HepG2 (cell line): ENCODE data around the gene IGSF8. TPM values are rescaled to one million over a fixed set of nuclear protein-coding genes. Genes with fewer than 3 reads are reported as not detected.

Source experiments
- ATAC-seq: fragments of 200-7000 bp; cut with Tn5 transposase; 3 replicates; pipeline ENCODE4 v1.9.1; 2020; ENCODE audit warnings: mild to moderate bottlenecking, moderate library complexity
- BruUV-seq: library from RNA; stranded (reverse); fragments of 400-500 nt; replicated peaks from 2 replicates; lab custom pipeline; 2021; lab: Mats Ljungman, UMichigan
- CTCF ChIA-PET: fragments of 300-600 bp; formaldehyde crosslinking; extraction: SDS; loops from one replicate; lab custom pipeline; 2021; ENCODE audit warnings: low total read pairs, inconsistent platforms, low intra/inter-chr PET ratio; lab: Yijun Ruan, JAX
- POLR2A ChIA-PET: fragments of 350-600 bp; sonication (Branson Sonifier 250); formaldehyde crosslinking; loops from one replicate; lab custom pipeline; 2020; ENCODE audit warnings: antibody characterized with exemption, inconsistent platforms; lab: Yijun Ruan, JAX
- DNase-seq: peaks from one replicate; pipeline ENCODE4 v3.0.0-alpha.2; 2015; ENCODE audit warnings: low spot score
- FAIRE-seq: peaks from 3 replicates; lab custom pipeline; 2011; peaks lifted over from hg19 to GRCh38; lab: Jason Lieb, UNC
- H2AFZ ChIP-seq: one replicate; pipeline ENCODE4 v1.6.1; 2011; ENCODE audit warnings: low read length, inconsistent platforms
- H3K27ac ChIP-seq: fragments of 300-600 bp; 3 replicates; pipeline ENCODE4 v1.8.0; 2011; ENCODE audit warnings: mixed run types, mild to moderate bottlenecking, mixed read lengths, low read length, inconsistent platforms; ENCODE audit not compliant: insufficient read depth; ENCODE audit errors: extremely low read length
- H3K27me3 ChIP-seq, 2 experiments: fragments of 200-600 bp in 1 of 2; 2 replicates in 1 of 2; 3 replicates in 1 of 2; pipeline versions ENCODE4 v1.6.0 to v1.8.0; 2011; ENCODE audit warnings: low read length in 2 of 2, mild to moderate bottlenecking in 2 of 2, moderate library complexity in 2 of 2, inconsistent platforms in 1 of 2; ENCODE audit not compliant: insufficient read depth in 2 of 2, control insufficient read depth in 1 of 2
- H3K36me3 ChIP-seq, 2 experiments: fragments of 200-600 bp in 1 of 2; replicated peaks in 1 of 2; 2 replicates in 1 of 2; 3 replicates in 1 of 2; pipeline versions ENCODE4 v1.5.1 to v1.8.0; 2011; ENCODE audit warnings: low read length in 2 of 2, inconsistent platforms in 1 of 2; ENCODE audit not compliant: insufficient read depth in 2 of 2, control insufficient read depth in 1 of 2
- H3K4me1 ChIP-seq: 2 replicates; pipeline ENCODE4 v1.5.1; 2012; ENCODE audit warnings: low read length, inconsistent platforms; ENCODE audit not compliant: insufficient read depth
- H3K4me2 ChIP-seq: 2 replicates; pipeline ENCODE4 v1.6.0; 2011; ENCODE audit warnings: low read depth, low read length, inconsistent platforms
- H3K4me3 ChIP-seq, 3 experiments: fragments of 200-600 bp in 1 of 3; sonication (generic), shearing (Covaris generic) in 1 of 3; replicated peaks in 1 of 3; 2 replicates each; pipeline ENCODE4 v1.5.1; 2011 to 2016; ENCODE audit warnings: low read length in 3 of 3, inconsistent platforms in 2 of 3, low read depth in 2 of 3, mild to moderate bottlenecking in 2 of 3, control low read depth in 1 of 3, mixed read lengths in 1 of 3; ENCODE audit not compliant: insufficient read depth in 1 of 3
- H3K79me2 ChIP-seq: one replicate; pipeline ENCODE4 v1.6.1; 2011; ENCODE audit warnings: low read length, inconsistent platforms; ENCODE audit not compliant: insufficient read depth
- H3K9ac ChIP-seq: 2 replicates; pipeline ENCODE4 v1.6.0; 2011; ENCODE audit warnings: mild to moderate bottlenecking, low read depth, low read length, inconsistent platforms; ENCODE audit not compliant: insufficient read depth
- H3K9me3 ChIP-seq: 2 replicates; pipeline ENCODE4 v1.5.1; 2012; ENCODE audit warnings: mild to moderate bottlenecking, low read length
- H4K20me1 ChIP-seq: 2 replicates; pipeline ENCODE4 v1.6.0; 2011; ENCODE audit warnings: inconsistent platforms, mild to moderate bottlenecking, low read length, moderate library complexity; ENCODE audit not compliant: insufficient read depth
- ATF7 ChIP-seq, 2 experiments: fragments of 450-650 bp in 1 of 2; sonication (generic) in 1 of 2; formaldehyde crosslinking in 1 of 2; IDR thresholded peaks; 2 replicates each; pipeline versions ENCODE4 v1.4.0 to v1.6.1; 2016 to 2020; ENCODE audit warnings: antibody characterized with exemption in 1 of 2, mild to moderate bottlenecking in 1 of 2, missing genetic modification reagents in 1 of 2
- FOXK1 ChIP-seq: sonication (generic); formaldehyde crosslinking; IDR thresholded peaks from 2 replicates; pipeline ENCODE4 v1.4.0; 2020; ENCODE audit warnings: low read depth, missing genetic modification reagents, borderline replicate concordance
- FOXM1 ChIP-seq: sonication (generic); formaldehyde crosslinking; IDR thresholded peaks from 2 replicates; pipeline ENCODE4 v1.5.0; 2020; ENCODE audit warnings: missing genetic modification reagents
- NFYB ChIP-seq: sonication (generic); formaldehyde crosslinking; IDR thresholded peaks from 2 replicates; pipeline ENCODE4 v1.4.0; 2020; ENCODE audit warnings: missing genetic modification reagents
- SOX13 ChIP-seq, 3 experiments: fragments of 450-650 bp in 1 of 3; sonication (generic) in 1 of 3; formaldehyde crosslinking in 1 of 3; IDR thresholded peaks in 2 of 3; conservative IDR thresholded peaks in 1 of 3; 2 replicates each; pipeline versions ENCODE4 v1.5.0 to v1.6.1; 2016 to 2020; ENCODE audit warnings: antibody characterized with exemption in 1 of 3, mild to moderate bottlenecking in 1 of 3, missing compliant biosample characterization in 1 of 3, missing genetic modification reagents in 1 of 3, moderate library complexity in 1 of 3
- SRSF9 ChIP-seq: fragments of 200-400 bp; formaldehyde crosslinking; IDR thresholded peaks from 2 replicates; pipeline ENCODE4 v1.6.1; 2018; ENCODE audit warnings: borderline replicate concordance, mild to moderate bottlenecking, low read depth, low read length; ENCODE audit not compliant: insufficient read depth, poor library complexity, severe bottlenecking
- YEATS4 ChIP-seq: sonication (generic); formaldehyde crosslinking; IDR thresholded peaks from 2 replicates; pipeline ENCODE4 v1.4.0; 2020; ENCODE audit warnings: missing genetic modification reagents, borderline replicate concordance
- ZNF12 ChIP-seq: sonication (generic); formaldehyde crosslinking; IDR thresholded peaks from 2 replicates; pipeline ENCODE4 v1.5.0; 2020; ENCODE audit warnings: missing genetic modification reagents
- ZNF557 ChIP-seq: sonication (generic); formaldehyde crosslinking; IDR thresholded peaks from 2 replicates; pipeline ENCODE4 v1.4.0; 2020; ENCODE audit warnings: missing genetic modification reagents
- ZNF598 ChIP-seq: sonication (generic); formaldehyde crosslinking; IDR thresholded peaks from 2 replicates; pipeline ENCODE4 v1.5.1; 2020; ENCODE audit warnings: mild to moderate bottlenecking, missing genetic modification reagents, borderline replicate concordance
- ZNF749 ChIP-seq: sonication (generic); formaldehyde crosslinking; IDR thresholded peaks from 2 replicates; pipeline ENCODE4 v1.8.0; 2022; ENCODE audit warnings: mild to moderate bottlenecking, missing genetic modification reagents, moderate library complexity, borderline replicate concordance
- WGBS: methylation state at CpG from one replicate; pipeline ENCODE4 v1.1.6; 2017; ENCODE audit warnings: low lambda C conversion rate; 5-methylcytosine and 5-hydroxymethylcytosine counted together
- in situ Hi-C: cut with HindIII; loops from 2 replicates; pipeline ENCODE4 v1.10.0; 2017; ENCODE audit warnings: low pct_unique_long_range_greater_than_20kb; ENCODE audit not compliant: extremely low pct_ligation_motif_present
- intact Hi-C: fragments of 100-400 bp; cut with micrococcal nuclease; formaldehyde crosslinking; loops from one replicate; pipeline ENCODE4 v1.10.0; 2022; ENCODE audit not compliant: unreplicated experiment
- polyA plus RNA-seq, 8 experiments: library from polyadenylated mRNA; depleted of rRNA in 3 of 8; stranded (reverse) in 7 of 8; unstranded in 1 of 8; fragments of >200 nt; fragmentation: Illumina TruSeq in 4 of 8; extraction: Trizol in 4 of 8; gene quantifications; 2 replicates each; pipeline versions ENCODE4 v1.2.1 to v1.2.3, GENCODE V29; 2011 to 2016; ENCODE audit warnings: low read depth in 4 of 8, missing spikeins in 1 of 8, mixed read lengths in 1 of 8; ENCODE audit not compliant: insufficient read depth in 1 of 8
- total RNA-seq, 5 experiments: library from RNA; depleted of rRNA; stranded (reverse); fragments of >200 nt; fragmentation: Illumina TruSeq; extraction: Trizol; gene quantifications; 2 replicates each; pipeline ENCODE4 v1.2.3, GENCODE V29; 2016; ENCODE audit warnings: low read depth in 1 of 5
- TF ChIP-seq, protein P1 (sequence below): sonication (generic); formaldehyde crosslinking; IDR thresholded peaks from 2 replicates; pipeline ENCODE4 v1.4.0; 2020; ENCODE audit warnings: mild to moderate bottlenecking, missing genetic modification reagents
- TF ChIP-seq, protein P2 (sequence below): sonication (generic); formaldehyde crosslinking; IDR thresholded peaks from 2 replicates; pipeline ENCODE4 v1.5.1; 2020; ENCODE audit warnings: missing genetic modification reagents, mild to moderate bottlenecking, borderline replicate concordance
- TF ChIP-seq, protein P3 (sequence below): sonication (generic); formaldehyde crosslinking; IDR thresholded peaks from 2 replicates; pipeline ENCODE4 v1.9.0; 2021; ENCODE audit warnings: missing genetic modification reagents, borderline replicate concordance
- TF ChIP-seq, protein P4 (sequence below): sonication (generic); formaldehyde crosslinking; IDR thresholded peaks from 2 replicates; pipeline ENCODE4 v1.8.1; 2023; ENCODE audit warnings: missing genetic modification reagents, mild to moderate bottlenecking, borderline replicate concordance

The IGSF8 gene
- total and polyA plus RNA-seq, 2 of the 13 experiments (the other 11 are each of a cell fraction or from before 2014, with no cell fraction given): 24.0 to 41.0 TPM

DNA sequence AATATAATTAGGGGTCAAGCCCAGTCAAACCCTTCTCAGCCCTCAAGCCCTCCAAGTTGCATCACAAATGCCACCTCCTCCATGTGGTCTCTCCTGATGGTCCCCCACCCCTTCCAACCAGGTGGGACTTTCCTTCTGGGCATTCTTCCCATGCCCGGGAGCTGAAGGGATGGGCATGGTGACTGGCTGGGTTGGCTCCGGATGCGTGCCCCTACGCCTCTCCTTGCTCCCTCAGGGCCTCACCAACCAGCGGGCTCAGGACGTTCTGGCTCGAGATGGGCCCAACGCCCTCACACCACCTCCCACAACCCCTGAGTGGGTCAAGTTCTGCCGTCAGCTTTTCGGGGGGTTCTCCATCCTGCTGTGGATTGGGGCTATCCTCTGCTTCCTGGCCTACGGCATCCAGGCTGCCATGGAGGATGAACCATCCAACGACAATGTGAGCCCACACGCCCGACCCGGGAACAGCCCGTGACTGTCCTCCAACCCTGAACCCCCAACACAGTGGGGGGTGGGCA, 24.6 kb upstream of the IGSF8 start:
- no peak overlapping the region for H3K4me3 ChIP-seq
- H3K4me2 ChIP-seq: no peak overlapping the region
- DNase-seq: no peak
- no TSS peak for BruUV-seq
- ChIA-PET CTCF (no interaction called here), POLR2A (no interaction called here)
- H3K4me1 ChIP-seq: peaks cover 47% of the 10 kb centered on the region
- H3K79me2 ChIP-seq: no peaks in the 10 kb centered on the region
- no peak overlapping the region for H2AFZ ChIP-seq
- WGBS: 82% methylated on average over 13 of the region's 16 CpGs
- in situ Hi-C loops (no loop called here), intact Hi-C loops (no loop called here)
- no peak for FAIRE-seq
- ATAC-seq: no peak
- no peaks in the 10 kb centered on the region for H3K9me3 ChIP-seq
- H3K36me3 ChIP-seq: no peaks in the 10 kb centered on the region
- no peak overlapping the region for H3K9ac ChIP-seq
- H4K20me1 ChIP-seq: no peaks in the 10 kb centered on the region
- H3K27me3 ChIP-seq: no peaks in the 10 kb centered on the region; a peak in 1 of 5 replicates
- TF ChIP-seq, protein P1, sequence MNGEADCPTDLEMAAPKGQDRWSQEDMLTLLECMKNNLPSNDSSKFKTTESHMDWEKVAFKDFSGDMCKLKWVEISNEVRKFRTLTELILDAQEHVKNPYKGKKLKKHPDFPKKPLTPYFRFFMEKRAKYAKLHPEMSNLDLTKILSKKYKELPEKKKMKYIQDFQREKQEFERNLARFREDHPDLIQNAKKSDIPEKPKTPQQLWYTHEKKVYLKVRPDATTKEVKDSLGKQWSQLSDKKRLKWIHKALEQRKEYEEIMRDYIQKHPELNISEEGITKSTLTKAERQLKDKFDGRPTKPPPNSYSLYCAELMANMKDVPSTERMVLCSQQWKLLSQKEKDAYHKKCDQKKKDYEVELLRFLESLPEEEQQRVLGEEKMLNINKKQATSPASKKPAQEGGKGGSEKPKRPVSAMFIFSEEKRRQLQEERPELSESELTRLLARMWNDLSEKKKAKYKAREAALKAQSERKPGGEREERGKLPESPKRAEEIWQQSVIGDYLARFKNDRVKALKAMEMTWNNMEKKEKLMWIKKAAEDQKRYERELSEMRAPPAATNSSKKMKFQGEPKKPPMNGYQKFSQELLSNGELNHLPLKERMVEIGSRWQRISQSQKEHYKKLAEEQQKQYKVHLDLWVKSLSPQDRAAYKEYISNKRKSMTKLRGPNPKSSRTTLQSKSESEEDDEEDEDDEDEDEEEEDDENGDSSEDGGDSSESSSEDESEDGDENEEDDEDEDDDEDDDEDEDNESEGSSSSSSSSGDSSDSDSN (CRISPR knock-in tag): no peak
- TF ChIP-seq SOX13 (IDR thresholded peaks at IDR 0.05): no peak
- no peak for TF ChIP-seq SOX13 (CRISPR knock-in tag; conservative IDR thresholded peaks at IDR 0.05 in 1 of 2, IDR thresholded peaks at IDR 0.05 in 1 of 2)
- TF ChIP-seq, protein P2, sequence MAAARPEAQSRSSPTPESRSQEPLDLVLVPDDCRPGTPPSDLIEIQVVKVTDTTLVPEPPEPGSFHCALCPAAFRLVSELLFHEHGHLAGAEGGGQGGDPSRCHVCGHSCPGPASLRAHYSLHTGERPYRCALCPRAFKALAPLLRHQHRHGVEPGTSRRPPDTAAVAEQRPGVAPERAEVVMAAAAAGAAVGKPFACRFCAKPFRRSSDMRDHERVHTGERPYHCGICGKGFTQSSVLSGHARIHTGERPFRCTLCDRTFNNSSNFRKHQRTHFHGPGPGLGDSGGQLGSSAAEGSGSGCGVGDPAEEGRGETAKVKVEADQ (CRISPR knock-in tag): no peak
- no peak for TF ChIP-seq ZNF12 (CRISPR knock-in tag)
- TF ChIP-seq FOXM1 (CRISPR knock-in tag): no peak
- TF ChIP-seq ATF7 (IDR thresholded peaks at IDR 0.05): no peak
- TF ChIP-seq ATF7 (CRISPR knock-in tag; IDR thresholded peaks at IDR 0.05): no peak
- TF ChIP-seq NFYB: no peak
- no peak for TF ChIP-seq ZNF598
- TF ChIP-seq ZNF557 (CRISPR knock-in tag): no peak
- no peak for TF ChIP-seq YEATS4 (CRISPR knock-in tag)
- no peak for TF ChIP-seq FOXK1 (CRISPR knock-in tag)
- TF ChIP-seq SRSF9: no peak
- TF ChIP-seq ZNF749 (CRISPR knock-in tag): no peak
- TF ChIP-seq, protein P3, sequence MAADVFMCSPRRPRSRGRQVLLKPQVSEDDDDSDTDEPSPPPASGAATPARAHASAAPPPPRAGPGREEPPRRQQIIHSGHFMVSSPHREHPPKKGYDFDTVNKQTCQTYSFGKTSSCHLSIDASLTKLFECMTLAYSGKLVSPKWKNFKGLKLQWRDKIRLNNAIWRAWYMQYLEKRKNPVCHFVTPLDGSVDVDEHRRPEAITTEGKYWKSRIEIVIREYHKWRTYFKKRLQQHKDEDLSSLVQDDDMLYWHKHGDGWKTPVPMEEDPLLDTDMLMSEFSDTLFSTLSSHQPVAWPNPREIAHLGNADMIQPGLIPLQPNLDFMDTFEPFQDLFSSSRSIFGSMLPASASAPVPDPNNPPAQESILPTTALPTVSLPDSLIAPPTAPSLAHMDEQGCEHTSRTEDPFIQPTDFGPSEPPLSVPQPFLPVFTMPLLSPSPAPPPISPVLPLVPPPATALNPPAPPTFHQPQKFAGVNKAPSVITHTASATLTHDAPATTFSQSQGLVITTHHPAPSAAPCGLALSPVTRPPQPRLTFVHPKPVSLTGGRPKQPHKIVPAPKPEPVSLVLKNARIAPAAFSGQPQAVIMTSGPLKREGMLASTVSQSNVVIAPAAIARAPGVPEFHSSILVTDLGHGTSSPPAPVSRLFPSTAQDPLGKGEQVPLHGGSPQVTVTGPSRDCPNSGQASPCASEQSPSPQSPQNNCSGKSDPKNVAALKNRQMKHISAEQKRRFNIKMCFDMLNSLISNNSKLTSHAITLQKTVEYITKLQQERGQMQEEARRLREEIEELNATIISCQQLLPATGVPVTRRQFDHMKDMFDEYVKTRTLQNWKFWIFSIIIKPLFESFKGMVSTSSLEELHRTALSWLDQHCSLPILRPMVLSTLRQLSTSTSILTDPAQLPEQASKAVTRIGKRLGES: no peak
- TF ChIP-seq, protein P4, sequence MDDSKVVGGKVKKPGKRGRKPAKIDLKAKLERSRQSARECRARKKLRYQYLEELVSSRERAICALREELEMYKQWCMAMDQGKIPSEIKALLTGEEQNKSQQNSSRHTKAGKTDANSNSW (CRISPR knock-in tag): no peak
- H3K27ac ChIP-seq: no peak overlapping the region
